Vagina (tissue), 2 donors: Measurements from ENCODE around the gene ZNF862.

Experiments used
- CTCF ChIP-seq, 3 experiments: fragments of 450-650 bp in 2 of 3; fragments of 200-600 bp in 1 of 3; sonication (generic) in 1 of 3; IDR thresholded peaks; one replicate each; pipeline ENCODE4 v1.5.1; 2017 to 2019; ENCODE audit warnings: antibody characterized with exemption in 3 of 3, mild to moderate bottlenecking in 2 of 3, moderate library complexity in 2 of 3
- POLR2A ChIP-seq, 2 donors: fragments of 450-650 bp; IDR thresholded peaks; one replicate each; pipeline ENCODE4 v1.6.1; 2017; ENCODE audit warnings: antibody characterized with exemption in 2 of 2, mild to moderate bottlenecking in 2 of 2, moderate library complexity in 2 of 2
- POLR2AphosphoS5 ChIP-seq, 2 donors: sonication (generic); formaldehyde crosslinking; IDR thresholded peaks; one replicate each; pipeline ENCODE4 v1.9.0; 2017; ENCODE audit warnings: antibody characterized with exemption in 2 of 2, mild to moderate bottlenecking in 2 of 2, low read depth in 1 of 2; ENCODE audit not compliant: insufficient read depth in 1 of 2

- TF ChIP-seq CTCF (IDR thresholded peaks at IDR 0.05) (no peak), POLR2A (IDR thresholded peaks at IDR 0.05) (no peak), POLR2AphosphoS5 (IDR thresholded peaks at IDR 0.05; ENCODE audit: insufficient read depth in 1 of 2, low read depth in 1 of 2) (no peak)
Observed at GRCh38 chr7:149875396-149875795, 37.2 kb downstream of the ZNF862 start.
